Trophoblast cell (in vitro differentiated cells and primary cell): ENCODE results near the gene OST4.

Experiments used
- DNase-seq, 2 donors: peaks; one replicate each; pipeline ENCODE4 v3.0.0-alpha.2; 2016
- H2AFZ ChIP-seq: 2 replicates; pipeline ENCODE4 v1.6.1; 2013; ENCODE audit warnings: low read length, moderate library complexity, mild to moderate bottlenecking; ENCODE audit not compliant: insufficient read depth, poor library complexity
- H2AK5ac ChIP-seq: 2 replicates; pipeline ENCODE4 v1.6.1; 2013; ENCODE audit warnings: mild to moderate bottlenecking, low read length
- H2BK120ac ChIP-seq: 2 replicates; pipeline ENCODE4 v1.6.1; 2013; ENCODE audit warnings: low read length, mild to moderate bottlenecking, moderate library complexity; ENCODE audit not compliant: insufficient read depth, poor library complexity
- H2BK12ac ChIP-seq: 2 replicates; pipeline ENCODE4 v1.6.1; 2013; ENCODE audit warnings: mild to moderate bottlenecking, low read length, moderate library complexity
- H2BK5ac ChIP-seq: 2 replicates; pipeline ENCODE4 v1.6.1; 2013; ENCODE audit warnings: low read length, low read depth, moderate library complexity, mild to moderate bottlenecking; ENCODE audit not compliant: poor library complexity
- H3K14ac ChIP-seq: 2 replicates; pipeline ENCODE4 v1.6.1; 2013; ENCODE audit warnings: mild to moderate bottlenecking, low read length
- H3K18ac ChIP-seq: 2 replicates; pipeline ENCODE4 v1.6.1; 2013; ENCODE audit warnings: mild to moderate bottlenecking, low read length
- H3K23ac ChIP-seq: 2 replicates; pipeline ENCODE4 v1.6.1; 2013; ENCODE audit warnings: low read length
- H3K27ac ChIP-seq: 2 replicates; pipeline ENCODE4 v1.5.1; 2013; ENCODE audit warnings: low read depth, mild to moderate bottlenecking, inconsistent platforms, low read length, moderate library complexity
- H3K27me3 ChIP-seq: 2 replicates; pipeline ENCODE4 v1.6.1; 2013; ENCODE audit warnings: inconsistent platforms, mild to moderate bottlenecking, low read length, moderate library complexity; ENCODE audit not compliant: insufficient read depth
- H3K36me3 ChIP-seq, 2 experiments: 1 replicate in 1 of 2; 2 replicates in 1 of 2; pipeline ENCODE4 v1.6.1; 2013; ENCODE audit warnings: low read length in 2 of 2, mild to moderate bottlenecking in 2 of 2, moderate library complexity in 1 of 2; ENCODE audit not compliant: insufficient read depth in 2 of 2, control insufficient read depth in 1 of 2
- H3K4ac ChIP-seq: 2 replicates; pipeline ENCODE4 v1.6.1; 2013; ENCODE audit warnings: low read depth, mild to moderate bottlenecking, low read length, moderate library complexity
- H3K4me1 ChIP-seq, 2 experiments: 1 replicate in 1 of 2; 2 replicates in 1 of 2; pipeline ENCODE4 v1.6.1; 2013; ENCODE audit warnings: low read length in 2 of 2, mild to moderate bottlenecking in 2 of 2, moderate library complexity in 1 of 2; ENCODE audit not compliant: insufficient read depth in 2 of 2, control insufficient read depth in 1 of 2
- H3K4me2 ChIP-seq: 2 replicates; pipeline ENCODE4 v1.6.1; 2013; ENCODE audit warnings: inconsistent platforms, mild to moderate bottlenecking, low read length, moderate library complexity
- H3K4me3 ChIP-seq: 2 replicates; pipeline ENCODE4 v1.5.1; 2013; ENCODE audit warnings: mild to moderate bottlenecking, low read depth, low read length, inconsistent platforms
- H3K79me1 ChIP-seq: one replicate; pipeline ENCODE4 v1.6.1; 2013; ENCODE audit warnings: low read length
- H3K79me2 ChIP-seq: 2 replicates; pipeline ENCODE4 v1.6.1; 2013; ENCODE audit warnings: low read length, mild to moderate bottlenecking; ENCODE audit not compliant: control insufficient read depth, insufficient read depth, poor library complexity
- H3K9ac ChIP-seq: 2 replicates; pipeline ENCODE4 v1.6.1; 2013; ENCODE audit warnings: mild to moderate bottlenecking, low read length
- H3K9me3 ChIP-seq: 2 replicates; pipeline ENCODE4 v1.6.1; 2013; ENCODE audit warnings: low read depth, mild to moderate bottlenecking, control low read depth, inconsistent platforms, low read length; ENCODE audit not compliant: insufficient read depth
- H4K12ac ChIP-seq: 2 replicates; pipeline ENCODE4 v1.6.1; 2013; ENCODE audit warnings: low read depth, mild to moderate bottlenecking, low read length, moderate library complexity
- H4K8ac ChIP-seq: 2 replicates; pipeline ENCODE4 v1.6.1; 2013; ENCODE audit warnings: low read depth, mild to moderate bottlenecking, low read length, moderate library complexity
- H4K91ac ChIP-seq: one replicate; pipeline ENCODE4 v1.6.1; 2013; ENCODE audit warnings: low read depth, mild to moderate bottlenecking, low read length, moderate library complexity
- WGBS: extraction: QIAGEN DNeasy Blood & Tissue Kit; methylation state at CpG from one replicate; pipeline ENCODE4 v1.1.7; 2013; ENCODE audit warnings: missing lambda C conversion rate; ENCODE audit not compliant: insufficient read length, insufficient coverage; ENCODE audit errors: extremely low coverage; 5-methylcytosine and 5-hydroxymethylcytosine counted together

The OST4 gene

DNA sequence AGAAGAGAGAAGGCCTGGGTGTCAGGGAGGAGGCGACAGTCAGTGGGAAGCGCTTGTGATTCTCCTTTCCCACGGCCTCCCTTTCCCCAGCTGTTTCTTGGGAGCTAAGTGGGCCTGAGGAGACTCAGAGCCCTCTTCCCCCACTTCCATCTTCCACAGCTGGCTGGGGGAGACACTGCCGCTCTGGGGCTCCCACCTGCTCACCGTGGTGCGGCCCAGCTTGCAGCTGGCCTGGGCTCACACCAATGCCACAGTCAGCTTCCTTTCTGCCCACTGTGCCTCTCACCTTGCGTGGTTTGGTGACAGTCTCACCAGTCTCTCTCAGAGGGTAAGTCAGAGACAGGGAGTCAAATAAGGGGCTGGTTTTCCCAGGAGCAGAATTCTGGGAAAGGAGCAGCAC lies 31.6 kb downstream of the OST4 start:
- no peak overlapping the region for H4K12ac ChIP-seq
- H3K4me1 ChIP-seq = no peaks in the 10 kb centered on the region
- no peak overlapping the region for H3K23ac ChIP-seq
- H2BK12ac ChIP-seq = no peak overlapping the region
- H3K27me3 ChIP-seq = no peaks in the 10 kb centered on the region
- H2AFZ ChIP-seq = no peak overlapping the region
- no peak overlapping the region for H4K91ac ChIP-seq
- H3K4ac ChIP-seq = no peak overlapping the region
- H3K4me3 ChIP-seq = no peak overlapping the region
- no peak overlapping the region for H4K8ac ChIP-seq
- no peak for DNase-seq
- no peaks in the 10 kb centered on the region for H3K9me3 ChIP-seq
- no peak overlapping the region for H2BK5ac ChIP-seq
- H2BK120ac ChIP-seq = no peak overlapping the region
- H3K9ac ChIP-seq = no peak overlapping the region
- H3K36me3 ChIP-seq = peaks cover 72 to 81% of the 10 kb centered on the region in 2 experiments
- H3K79me2 ChIP-seq = no peaks in the 10 kb centered on the region
- no peak overlapping the region for H3K4me2 ChIP-seq
- no peak overlapping the region for H2AK5ac ChIP-seq
- no peak overlapping the region for H3K14ac ChIP-seq
- no peaks in the 10 kb centered on the region for H3K79me1 ChIP-seq
- no peak overlapping the region for H3K18ac ChIP-seq
- WGBS = no CpG with 5 or more reads among the region's 7 CpGs
- H3K27ac ChIP-seq = no peak overlapping the region

DNA sequence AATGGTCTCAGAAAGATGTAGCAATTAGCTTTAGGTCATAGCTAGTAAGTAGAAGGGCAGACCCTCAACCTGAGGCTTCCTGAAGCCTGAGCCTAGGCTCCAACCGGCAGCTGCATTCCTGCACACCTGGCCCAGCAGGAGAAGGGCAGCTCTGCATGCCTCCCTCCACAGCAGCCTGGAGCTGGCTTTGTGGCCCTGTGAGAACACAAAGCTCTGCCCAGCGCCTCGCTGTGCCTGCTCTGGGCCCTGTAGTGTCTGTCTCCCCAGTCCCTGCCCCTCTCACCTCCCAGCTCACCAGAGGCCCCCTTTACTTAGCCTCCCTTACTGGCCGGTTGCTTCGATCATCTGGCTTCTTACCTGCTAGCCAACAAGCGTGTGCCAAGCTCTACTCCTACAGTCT lies 32.0 kb downstream of the OST4 start:
- no peak overlapping the region for H3K23ac ChIP-seq

DNA sequence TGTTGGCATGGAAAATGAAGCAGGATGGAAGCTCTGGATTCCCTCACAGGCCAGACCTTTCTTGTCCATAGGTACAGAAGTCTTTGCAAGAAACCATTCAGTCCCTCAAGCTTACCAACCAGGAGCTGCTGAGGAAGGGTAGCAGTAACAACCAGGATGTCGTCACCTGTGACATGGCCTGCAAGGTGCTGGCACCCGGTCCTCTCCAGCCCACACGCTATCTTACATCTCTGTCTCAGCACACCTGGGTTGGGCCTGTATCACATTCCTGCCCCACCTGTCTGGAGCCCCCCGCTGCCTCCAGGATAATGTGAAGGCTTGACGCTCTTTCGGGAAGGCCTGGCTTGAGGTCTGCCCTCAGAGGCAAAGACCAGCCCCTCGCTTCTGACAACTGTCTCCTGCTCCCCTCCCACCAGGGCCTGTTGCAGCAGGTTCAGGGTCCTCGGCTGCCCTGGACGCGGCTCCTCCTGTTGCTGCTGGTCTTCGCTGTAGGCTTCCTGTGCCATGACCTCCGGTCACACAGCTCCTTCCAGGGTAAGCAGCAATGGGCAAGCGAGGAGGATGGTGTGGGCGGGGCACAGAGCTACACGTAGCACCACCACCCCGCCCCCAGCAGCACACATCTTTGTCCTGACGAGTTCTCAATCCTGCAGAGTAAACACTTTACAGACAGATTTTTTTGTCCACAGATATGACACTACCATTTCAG lies 32.7 kb downstream of the OST4 start:
- peaks cover 3 to 4% of the 10 kb centered on the region in 2 experiments for H3K4me1 ChIP-seq
- H2BK5ac ChIP-seq = no peak overlapping the region
- H2AFZ ChIP-seq = no peak overlapping the region
- no peak overlapping the region for H2AK5ac ChIP-seq
- H3K14ac ChIP-seq = no peak overlapping the region
- no peak overlapping the region for H3K4me3 ChIP-seq
- H2BK12ac ChIP-seq = no peak overlapping the region
- no peak overlapping the region for H3K4me2 ChIP-seq
- H4K8ac ChIP-seq = no peak overlapping the region
- H3K79me1 ChIP-seq = no peaks in the 10 kb centered on the region
- no peaks in the 10 kb centered on the region for H3K27me3 ChIP-seq
- H3K79me2 ChIP-seq = no peaks in the 10 kb centered on the region
- H3K4ac ChIP-seq = no peak overlapping the region
- no peak overlapping the region for H3K9ac ChIP-seq
- no peak overlapping the region for H3K27ac ChIP-seq
- peak; percentile 56 to 63 for DNase-seq
- no peak overlapping the region for H2BK120ac ChIP-seq
- H3K9me3 ChIP-seq = no peaks in the 10 kb centered on the region
- H3K36me3 ChIP-seq = peaks cover 73 to 82% of the 10 kb centered on the region in 2 experiments
- no peak overlapping the region for H3K23ac ChIP-seq
- no peak overlapping the region for H4K12ac ChIP-seq
- H3K18ac ChIP-seq = no peak overlapping the region
- WGBS = no CpG with 5 or more reads among the region's 17 CpGs
- H4K91ac ChIP-seq = no peak overlapping the region

More for the DNA sequence above, 32.0 kb downstream of the OST4 start:
- no peak overlapping the region for H3K18ac ChIP-seq
- H3K79me1 ChIP-seq = no peaks in the 10 kb centered on the region
- H4K12ac ChIP-seq = no peak overlapping the region
- no peaks in the 10 kb centered on the region for H3K4me1 ChIP-seq
- no peak for DNase-seq
- WGBS = no CpG with 5 or more reads among the region's 6 CpGs
- H3K14ac ChIP-seq = no peak overlapping the region
- H2AFZ ChIP-seq = no peak overlapping the region
- H3K4me3 ChIP-seq = no peak overlapping the region
- H3K79me2 ChIP-seq = no peaks in the 10 kb centered on the region
- no peak overlapping the region for H3K4me2 ChIP-seq
- peaks cover 73 to 82% of the 10 kb centered on the region in 2 experiments for H3K36me3 ChIP-seq
- H3K27ac ChIP-seq = no peak overlapping the region
- H4K8ac ChIP-seq = no peak overlapping the region
- H2BK12ac ChIP-seq = no peak overlapping the region
- H3K9me3 ChIP-seq = no peaks in the 10 kb centered on the region
- no peak overlapping the region for H3K9ac ChIP-seq
- no peak overlapping the region for H4K91ac ChIP-seq
- H2BK5ac ChIP-seq = no peak overlapping the region
- no peak overlapping the region for H3K4ac ChIP-seq
- no peak overlapping the region for H2AK5ac ChIP-seq
- no peaks in the 10 kb centered on the region for H3K27me3 ChIP-seq
- H2BK120ac ChIP-seq = no peak overlapping the region

DNA sequence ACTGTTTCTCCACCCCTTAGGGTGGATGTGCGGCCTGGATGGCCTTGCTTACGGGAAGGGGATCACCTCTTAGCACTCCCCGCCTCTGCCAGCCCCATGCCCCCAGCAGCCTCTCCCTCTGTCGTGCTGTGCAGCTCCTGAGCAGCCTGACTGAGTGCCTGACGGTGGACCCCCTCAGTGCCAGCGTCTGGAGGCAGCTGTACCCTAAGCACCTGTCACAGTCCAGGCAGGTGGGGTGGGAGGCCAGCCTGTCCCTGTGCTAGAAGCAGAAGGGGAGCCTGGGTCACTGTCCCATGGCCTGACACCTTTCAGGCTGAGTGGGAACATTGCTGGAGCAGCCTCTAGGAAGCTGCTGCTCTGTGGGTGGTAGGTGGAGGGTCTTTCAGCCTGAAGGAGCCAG lies 33.4 kb downstream of the OST4 start:
- Histone ChIP-seq H4K8ac (no peak overlapping the region), H2BK12ac (no peak overlapping the region), H3K18ac (no peak overlapping the region), H2BK5ac (no peak overlapping the region), H3K9ac (no peak overlapping the region), H2AK5ac (no peak overlapping the region), H3K4me1 (peaks cover 4 to 7% of the 10 kb centered on the region in 2 experiments), H3K79me2 (peaks cover 5% of the 10 kb centered on the region), H4K12ac (no peak overlapping the region), H3K14ac (no peak overlapping the region), H3K27ac (no peak overlapping the region), H3K27me3 (no peaks in the 10 kb centered on the region), H3K4me3 (peak overlapping the region; percentile 60), H2BK120ac (no peak overlapping the region), H3K4ac (no peak overlapping the region), H3K4me2 (no peak overlapping the region), H3K23ac (no peak overlapping the region), H2AFZ (no peak overlapping the region), H3K9me3 (no peaks in the 10 kb centered on the region), H3K79me1 (peaks cover 3% of the 10 kb centered on the region), H4K91ac (no peak overlapping the region), H3K36me3 (peaks cover 67 to 78% of the 10 kb centered on the region in 2 experiments)
- no CpG with 5 or more reads among the region's 6 CpGs for WGBS
- no peak for DNase-seq
